ENCODE measurements around the gene THBS3.

DNA sequence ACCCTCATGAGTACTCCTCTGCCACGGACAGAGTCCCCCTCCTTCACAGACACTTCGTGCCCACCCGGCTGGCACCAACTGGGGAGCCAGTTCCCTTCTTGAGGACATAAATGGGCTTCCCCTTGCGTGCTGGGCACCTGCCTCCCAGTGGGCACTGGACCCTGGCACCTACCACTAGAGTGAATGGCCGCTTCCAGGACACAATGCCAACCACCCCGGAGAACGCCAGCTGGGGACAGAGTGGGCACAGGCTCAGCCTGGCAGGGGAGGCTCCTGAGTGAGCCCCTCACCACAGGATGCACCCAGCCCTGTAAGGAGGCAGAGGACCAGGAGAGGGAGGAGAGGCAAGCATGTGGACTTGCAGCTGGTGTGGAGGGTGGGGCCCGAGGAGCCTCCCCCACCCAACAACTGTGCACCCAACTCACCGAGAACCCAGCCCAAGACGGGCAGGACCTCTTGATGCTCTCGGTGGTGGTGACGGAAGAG, 46.6 kb upstream of the THBS3 start:
- no peak for TF ChIP-seq POLR2A (IDR thresholded peaks at IDR 0.05)
- TF ChIP-seq POLR2AphosphoS5 (IDR thresholded peaks at IDR 0.05): no peak
- TF ChIP-seq, protein P1, sequence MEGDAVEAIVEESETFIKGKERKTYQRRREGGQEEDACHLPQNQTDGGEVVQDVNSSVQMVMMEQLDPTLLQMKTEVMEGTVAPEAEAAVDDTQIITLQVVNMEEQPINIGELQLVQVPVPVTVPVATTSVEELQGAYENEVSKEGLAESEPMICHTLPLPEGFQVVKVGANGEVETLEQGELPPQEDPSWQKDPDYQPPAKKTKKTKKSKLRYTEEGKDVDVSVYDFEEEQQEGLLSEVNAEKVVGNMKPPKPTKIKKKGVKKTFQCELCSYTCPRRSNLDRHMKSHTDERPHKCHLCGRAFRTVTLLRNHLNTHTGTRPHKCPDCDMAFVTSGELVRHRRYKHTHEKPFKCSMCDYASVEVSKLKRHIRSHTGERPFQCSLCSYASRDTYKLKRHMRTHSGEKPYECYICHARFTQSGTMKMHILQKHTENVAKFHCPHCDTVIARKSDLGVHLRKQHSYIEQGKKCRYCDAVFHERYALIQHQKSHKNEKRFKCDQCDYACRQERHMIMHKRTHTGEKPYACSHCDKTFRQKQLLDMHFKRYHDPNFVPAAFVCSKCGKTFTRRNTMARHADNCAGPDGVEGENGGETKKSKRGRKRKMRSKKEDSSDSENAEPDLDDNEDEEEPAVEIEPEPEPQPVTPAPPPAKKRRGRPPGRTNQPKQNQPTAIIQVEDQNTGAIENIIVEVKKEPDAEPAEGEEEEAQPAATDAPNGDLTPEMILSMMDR (IDR thresholded peaks at IDR 0.05): no peak
